BE2C (cell line): Measurements from ENCODE around the gene MYH11.

Experiments used
- DNase-seq: peaks from one replicate; pipeline ENCODE4 v3.0.0-alpha.2; 2020
- H3K27me3 ChIP-seq: fragments of 250-450 bp; sonication (Bioruptor Pico); 2 replicates; pipeline ENCODE4 v1.5.1; 2020; ENCODE audit warnings: mild to moderate bottlenecking
- H3K36me3 ChIP-seq: fragments of 250-450 bp; sonication (Bioruptor Pico); 2 replicates; pipeline ENCODE4 v1.5.1; 2020; ENCODE audit warnings: mild to moderate bottlenecking
- H3K4me1 ChIP-seq: fragments of 250-450 bp; sonication (Bioruptor Pico); 2 replicates; pipeline ENCODE4 v1.5.1; 2020
- H3K4me3 ChIP-seq: 2 replicates; pipeline ENCODE4 v1.5.1; 2011; ENCODE audit warnings: low read depth, low read length
- H3K9me3 ChIP-seq: fragments of 250-450 bp; sonication (Bioruptor Pico); 2 replicates; pipeline ENCODE4 v1.5.1; 2020
- TF ChIP-seq, protein P1 (sequence below): IDR thresholded peaks from 2 replicates; pipeline ENCODE4 v1.5.1; 2012; ENCODE audit warnings: mild to moderate bottlenecking, low read depth, low read length

MYH11 gene

DNA sequence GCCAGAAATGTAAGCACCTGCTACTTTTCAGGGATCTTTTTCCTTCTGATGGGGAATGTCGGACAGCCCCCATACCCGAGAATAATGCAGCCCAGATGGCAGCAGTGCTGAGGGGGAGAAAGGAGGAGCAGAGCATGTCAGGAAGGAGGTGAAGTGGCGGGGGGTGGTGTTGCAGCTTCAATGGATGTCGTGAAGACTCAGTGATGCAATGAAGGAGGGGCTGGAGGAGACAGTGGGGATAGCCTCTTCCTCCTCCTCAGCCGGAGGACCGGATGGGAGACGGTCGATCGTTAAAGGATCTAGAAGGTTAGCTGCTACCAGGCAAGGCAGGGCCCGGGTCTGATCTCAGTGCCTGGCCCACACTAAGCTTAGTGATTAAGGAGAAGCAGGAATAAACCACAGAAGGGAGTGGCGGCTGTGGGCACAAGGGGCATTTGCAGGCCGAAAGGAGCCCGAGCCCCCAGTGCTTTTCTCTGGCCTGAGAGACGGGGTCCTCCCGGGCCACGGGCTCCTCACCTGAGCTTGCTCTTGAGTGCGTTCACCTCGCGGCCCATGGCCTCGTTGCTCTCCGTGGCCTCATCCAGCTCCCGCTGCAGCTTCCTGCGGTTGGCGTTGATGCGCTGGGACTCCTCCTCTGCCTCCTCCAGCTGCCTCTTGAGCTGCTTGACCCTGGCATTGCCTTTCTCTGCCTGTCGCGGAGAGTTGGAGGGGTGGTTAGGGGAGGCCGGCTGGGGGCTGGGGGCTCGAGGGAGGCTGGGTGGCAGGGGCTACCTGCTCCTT is 142.2 kb downstream of the MYH11 start:
- no peak for DNase-seq
- Histone ChIP-seq H3K27me3 (no peaks in the 10 kb centered on the region), H3K4me1 (no peaks in the 10 kb centered on the region), H3K9me3 (no peaks in the 10 kb centered on the region), H3K36me3 (no peaks in the 10 kb centered on the region), H3K4me3 (no peak overlapping the region)
- TF ChIP-seq, protein P1, sequence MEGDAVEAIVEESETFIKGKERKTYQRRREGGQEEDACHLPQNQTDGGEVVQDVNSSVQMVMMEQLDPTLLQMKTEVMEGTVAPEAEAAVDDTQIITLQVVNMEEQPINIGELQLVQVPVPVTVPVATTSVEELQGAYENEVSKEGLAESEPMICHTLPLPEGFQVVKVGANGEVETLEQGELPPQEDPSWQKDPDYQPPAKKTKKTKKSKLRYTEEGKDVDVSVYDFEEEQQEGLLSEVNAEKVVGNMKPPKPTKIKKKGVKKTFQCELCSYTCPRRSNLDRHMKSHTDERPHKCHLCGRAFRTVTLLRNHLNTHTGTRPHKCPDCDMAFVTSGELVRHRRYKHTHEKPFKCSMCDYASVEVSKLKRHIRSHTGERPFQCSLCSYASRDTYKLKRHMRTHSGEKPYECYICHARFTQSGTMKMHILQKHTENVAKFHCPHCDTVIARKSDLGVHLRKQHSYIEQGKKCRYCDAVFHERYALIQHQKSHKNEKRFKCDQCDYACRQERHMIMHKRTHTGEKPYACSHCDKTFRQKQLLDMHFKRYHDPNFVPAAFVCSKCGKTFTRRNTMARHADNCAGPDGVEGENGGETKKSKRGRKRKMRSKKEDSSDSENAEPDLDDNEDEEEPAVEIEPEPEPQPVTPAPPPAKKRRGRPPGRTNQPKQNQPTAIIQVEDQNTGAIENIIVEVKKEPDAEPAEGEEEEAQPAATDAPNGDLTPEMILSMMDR = no peak

DNA sequence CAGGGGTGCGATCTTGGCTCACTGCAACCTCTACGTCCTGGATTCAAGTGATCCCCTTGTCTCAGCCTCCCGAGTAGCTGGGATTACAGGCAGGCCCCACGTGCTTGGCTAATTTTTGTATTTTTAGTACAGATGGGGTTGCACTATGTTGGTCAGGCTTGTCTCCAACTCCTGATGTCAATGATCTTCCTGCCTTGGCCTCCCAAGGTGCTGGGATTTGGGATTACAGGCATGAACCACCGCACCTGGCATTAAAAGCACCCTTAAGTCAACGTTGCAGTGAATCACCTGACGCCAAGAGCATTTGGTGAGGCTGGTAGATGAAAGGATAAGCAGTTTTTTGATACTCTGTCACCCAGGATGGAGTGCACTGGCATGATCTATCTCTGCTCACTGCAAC is 147.8 kb downstream of the MYH11 start:
- no peaks in the 10 kb centered on the region for H3K4me1 ChIP-seq
- H3K36me3 ChIP-seq = no peaks in the 10 kb centered on the region; the same call in 1 of the 2 replicates
- H3K9me3 ChIP-seq = no peaks in the 10 kb centered on the region
- no peak for DNase-seq
- H3K4me3 ChIP-seq = no peak overlapping the region
- H3K27me3 ChIP-seq = no peaks in the 10 kb centered on the region
- TF ChIP-seq, protein P1 = no peak

GRCh38 chr16:15708096-15708495 is 148.7 kb downstream of the MYH11 start:
- no peak for DNase-seq
- H3K4me3 ChIP-seq = no peak overlapping the region
- H3K27me3 ChIP-seq = no peaks in the 10 kb centered on the region
- no peaks in the 10 kb centered on the region; the same call in 1 of the 2 replicates for H3K36me3 ChIP-seq
- no peaks in the 10 kb centered on the region for H3K4me1 ChIP-seq
- H3K9me3 ChIP-seq = no peaks in the 10 kb centered on the region
- TF ChIP-seq, protein P1 = no peak

DNA sequence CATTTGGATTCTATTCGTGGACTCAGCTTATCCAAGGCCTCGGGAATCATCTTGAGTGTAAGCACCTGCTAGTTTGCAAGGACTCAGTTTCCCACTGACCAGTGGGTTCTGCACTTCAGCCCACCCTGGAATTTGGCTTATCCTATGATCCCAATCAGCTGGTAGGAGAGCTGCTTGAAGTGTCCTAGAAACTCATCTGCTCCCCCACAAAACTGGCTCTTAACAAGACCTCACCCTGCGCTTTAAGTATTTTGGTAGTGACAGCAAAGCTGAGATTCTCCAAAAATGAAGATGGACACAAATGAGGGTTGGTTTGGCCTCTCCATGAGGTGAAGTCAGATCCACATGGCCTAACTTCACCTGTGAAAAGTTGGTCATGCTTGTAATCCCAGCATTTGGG is 149.5 kb downstream of the MYH11 start:
- no peaks in the 10 kb centered on the region; the same call in 1 of the 2 replicates for H3K36me3 ChIP-seq
- DNase-seq = no peak
- TF ChIP-seq, protein P1 = no peak
- no peaks in the 10 kb centered on the region for H3K9me3 ChIP-seq
- no peaks in the 10 kb centered on the region for H3K27me3 ChIP-seq
- no peaks in the 10 kb centered on the region for H3K4me1 ChIP-seq
- H3K4me3 ChIP-seq = no peak overlapping the region

DNA sequence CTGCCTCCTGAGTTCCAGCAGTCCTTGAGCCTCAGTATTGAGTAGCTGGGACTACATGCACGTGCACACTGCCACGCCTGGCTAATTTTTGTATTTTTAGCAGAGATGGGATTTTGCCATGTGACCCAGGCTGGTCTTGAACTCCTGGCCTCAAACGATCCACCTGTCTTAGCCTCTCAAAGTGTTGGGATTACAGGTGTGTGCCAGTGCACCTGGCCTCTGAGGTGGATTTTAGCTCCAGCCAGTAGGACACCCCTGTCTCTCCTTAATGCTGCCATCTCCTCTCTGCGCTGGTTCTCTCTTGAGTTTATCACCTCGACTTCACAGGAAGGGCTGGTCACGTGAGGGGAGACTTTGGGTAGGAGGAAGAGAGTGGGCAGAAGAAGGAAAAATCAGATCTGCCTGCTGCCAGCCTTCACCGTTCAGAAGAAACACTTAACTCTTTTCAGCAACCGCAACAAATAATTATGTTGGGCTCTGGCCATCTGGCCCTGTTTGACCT is 151.7 kb downstream of the MYH11 start:
- Histone ChIP-seq H3K27me3 (no peaks in the 10 kb centered on the region), H3K9me3 (no peaks in the 10 kb centered on the region), H3K36me3 (peaks cover 3% of the 10 kb centered on the region; the same call in 1 of the 2 replicates), H3K4me3 (no peak overlapping the region), H3K4me1 (no peaks in the 10 kb centered on the region)
- TF ChIP-seq, protein P1 = no peak
- DNase-seq = no peak

GRCh38 chr16:15704545-15704987 is 152.3 kb downstream of the MYH11 start:
- H3K36me3 ChIP-seq = peaks cover 6% of the 10 kb centered on the region
- no peaks in the 10 kb centered on the region for H3K4me1 ChIP-seq
- H3K4me3 ChIP-seq = no peak overlapping the region
- DNase-seq = peak; percentile 72
- no peaks in the 10 kb centered on the region for H3K9me3 ChIP-seq
- TF ChIP-seq, protein P1 = peak; percentile 87
- H3K27me3 ChIP-seq = no peaks in the 10 kb centered on the region
